Endothelial cell of umbilical vein (primary cell): ENCODE results near the gene HDAC4. TPM values are rescaled to one million over a fixed set of nuclear protein-coding genes. Genes with fewer than 3 reads are reported as not detected.

Experiments used
- BruUV-seq: library from RNA; stranded (reverse); fragments of 400-500 nt; replicated peaks from 2 replicates; lab custom pipeline; 2021; lab: Mats Ljungman, UMichigan
- CTCF ChIA-PET: fragments of 300-600, 350-600 bp; sonication (Branson Sonifier 250); formaldehyde crosslinking; loops from one replicate; lab custom pipeline; 2021; ENCODE audit warnings: antibody characterized with exemption, inconsistent platforms; lab: Charles Lee
- POLR2A ChIA-PET: fragments of 300-600, 350-600 bp; sonication (Branson Sonifier 250); formaldehyde crosslinking; loops from one replicate; lab custom pipeline; 2021; ENCODE audit warnings: antibody characterized with exemption, inconsistent platforms; lab: Charles Lee
- DNase-seq: peaks from one replicate; pipeline ENCODE4 v3.0.0-alpha.2; 2011; ENCODE audit warnings: low read depth, low spot score
- FAIRE-seq: peaks from 2 replicates; lab custom pipeline; 2011; peaks lifted over from hg19 to GRCh38; lab: Jason Lieb, UNC
- H2AFZ ChIP-seq: 2 replicates; pipeline ENCODE4 v1.6.0; 2012; ENCODE audit warnings: low read depth, low read length, control low read depth, inconsistent platforms
- H3K27ac ChIP-seq: 2 replicates; pipeline ENCODE4 v1.5.1; 2011; ENCODE audit warnings: low read depth, mild to moderate bottlenecking, control low read depth, low read length, moderate library complexity; ENCODE audit not compliant: insufficient read depth
- H3K27me3 ChIP-seq, 2 experiments: 2 replicates each; pipeline versions ENCODE4 v1.6.0 to v1.6.1; 2011; ENCODE audit warnings: low read length in 2 of 2, mixed read lengths in 1 of 2; ENCODE audit not compliant: control insufficient read depth in 2 of 2, insufficient read depth in 2 of 2
- H3K36me3 ChIP-seq, 2 experiments: 2 replicates in 1 of 2; 3 replicates in 1 of 2; pipeline ENCODE4 v1.5.1; 2011; ENCODE audit warnings: low read length in 2 of 2, mild to moderate bottlenecking in 1 of 2, moderate library complexity in 1 of 2; ENCODE audit not compliant: control insufficient read depth in 2 of 2, insufficient read depth in 2 of 2; ENCODE audit errors: extremely low read depth in 1 of 2
- H3K4me1 ChIP-seq: 3 replicates; pipeline ENCODE4 v1.5.1; 2011; ENCODE audit warnings: mild to moderate bottlenecking, low read length; ENCODE audit not compliant: control insufficient read depth, insufficient read depth; ENCODE audit errors: extremely low read depth
- H3K4me2 ChIP-seq: 2 replicates; pipeline ENCODE4 v1.6.1; 2011; ENCODE audit warnings: low read length, control low read depth, mixed read lengths; ENCODE audit not compliant: insufficient read depth
- H3K4me3 ChIP-seq, 3 experiments: fragments of 200-600 bp in 1 of 3; sonication (generic), shearing (Covaris generic) in 1 of 3; replicated peaks in 1 of 3; 2 replicates each; pipeline ENCODE4 v1.5.1; 2011 to 2016; ENCODE audit warnings: control low read depth in 3 of 3, low read length in 3 of 3, mild to moderate bottlenecking in 2 of 3, inconsistent platforms in 1 of 3, low read depth in 1 of 3, moderate library complexity in 1 of 3; ENCODE audit not compliant: insufficient read depth in 1 of 3
- H3K79me2 ChIP-seq: 2 replicates; pipeline ENCODE4 v1.6.0; 2012; ENCODE audit warnings: low read length, inconsistent platforms; ENCODE audit not compliant: control insufficient read depth, insufficient read depth
- H3K9ac ChIP-seq: replicated peaks from 2 replicates; pipeline ENCODE3; 2011; ENCODE audit warnings: low read length, control low read depth; ENCODE audit not compliant: insufficient read depth; ENCODE audit errors: extremely low read depth
- H3K9me1 ChIP-seq: replicated peaks from 3 replicates; pipeline ENCODE4 v1.6.0; 2011; ENCODE audit warnings: mild to moderate bottlenecking, low read length; ENCODE audit not compliant: control insufficient read depth, insufficient read depth; ENCODE audit errors: extremely low read depth
- H3K9me3 ChIP-seq: replicated peaks from 2 replicates; pipeline ENCODE4 v1.5.1; 2012; ENCODE audit warnings: low read length, inconsistent platforms; ENCODE audit not compliant: control insufficient read depth, insufficient read depth
- H4K20me1 ChIP-seq: replicated peaks from 2 replicates; pipeline ENCODE3; 2011; ENCODE audit warnings: mild to moderate bottlenecking, low read length; ENCODE audit not compliant: control insufficient read depth, insufficient read depth; ENCODE audit errors: extremely low read depth
- CTCF ChIP-seq, 2 donors: IDR thresholded peaks; 1 replicate in 1 of 2; 2 replicates in 1 of 2; pipeline ENCODE4 v1.5.1; 2011; ENCODE audit warnings: low read length in 2 of 2, mild to moderate bottlenecking in 2 of 2, moderate library complexity in 2 of 2, control low read depth in 1 of 2, inconsistent platforms in 1 of 2, low read depth in 1 of 2; ENCODE audit not compliant: insufficient read depth in 1 of 2; ENCODE audit errors: extremely low read depth in 1 of 2
- EZH2 ChIP-seq: IDR thresholded peaks from 2 replicates; pipeline ENCODE4 v1.6.1; 2012; ENCODE audit warnings: borderline replicate concordance, low read depth, mild to moderate bottlenecking, moderate library complexity, low read length, inconsistent platforms; ENCODE audit not compliant: severe bottlenecking
- FOS ChIP-seq: IDR thresholded peaks from 2 replicates; pipeline ENCODE4 v1.6.1; 2011; ENCODE audit warnings: mild to moderate bottlenecking, low read length, moderate library complexity, borderline replicate concordance; ENCODE audit not compliant: insufficient read depth
- MAX ChIP-seq: IDR thresholded peaks from 2 replicates; pipeline ENCODE4 v1.6.1; 2011; ENCODE audit not compliant: insufficient read depth, insufficient read length
- MYC ChIP-seq: IDR thresholded peaks from one replicate; pipeline ENCODE4 v1.6.1; 2011; ENCODE audit warnings: mild to moderate bottlenecking, low read depth, low read length
- POLR2A ChIP-seq: IDR thresholded peaks from 2 replicates; pipeline ENCODE4 v1.6.1; 2012; ENCODE audit warnings: low read depth, mild to moderate bottlenecking, control low read depth, low read length
- dilution Hi-C: fragments of 300-500 bp; cut with MboI; formaldehyde crosslinking; loops from one replicate; pipeline ENCODE4 v1.15.0; 2019; ENCODE audit warnings: low sequenced_read_pairs; ENCODE audit not compliant: extremely low pct_ligation_motif_present
- intact Hi-C: fragments of 100-400 bp; cut with micrococcal nuclease; formaldehyde crosslinking; loops from one replicate; pipeline ENCODE4 v1.10.0; 2022
- polyA plus RNA-seq, 4 experiments: library from polyadenylated mRNA; depleted of rRNA in 3 of 4; stranded (reverse) in 3 of 4; unstranded in 1 of 4; fragments of >200 nt; gene quantifications; 2 replicates each; pipeline versions ENCODE4 v1.2.1 to v1.2.3, GENCODE V29; 2011 to 2012; ENCODE audit warnings: missing spikeins in 1 of 4
- total RNA-seq: library from RNA; stranded (reverse); gene quantifications from 2 replicates; pipeline ENCODE4 v1.2.3, GENCODE V29; 2021

HDAC4 gene
- total and polyA plus RNA-seq, 2 donors (not counting 3 experiments of a cell fraction or from before 2014, with no cell fraction given): 13.4 to 33.0 TPM

- H4K20me1 ChIP-seq: no peaks in the 10 kb centered on the region
- H3K79me2 ChIP-seq: no peaks in the 10 kb centered on the region
- H3K9ac ChIP-seq: no peak overlapping the region
- no TSS peak for BruUV-seq
- intact Hi-C loops: no loop called here
- dilution Hi-C loops: no loop called here
- H2AFZ ChIP-seq: no peak overlapping the region
- ChIA-PET CTCF (no interaction called here), POLR2A (no interaction called here)
- H3K4me3 ChIP-seq: no peak overlapping the region
- H3K27me3 ChIP-seq: no peaks in the 10 kb centered on the region
- FAIRE-seq: no peak
- no peak overlapping the region for H3K4me2 ChIP-seq
- H3K4me1 ChIP-seq: no peaks in the 10 kb centered on the region
- no peaks in the 10 kb centered on the region for H3K9me1 ChIP-seq
- H3K36me3 ChIP-seq: no peaks in the 10 kb centered on the region
- TF ChIP-seq POLR2A: no peak
- TF ChIP-seq FOS: no peak
- no peak for TF ChIP-seq EZH2
- no peak for TF ChIP-seq MYC
- TF ChIP-seq MAX: no peak
- TF ChIP-seq CTCF (IDR thresholded peaks at IDR 0.05; ENCODE audit: extremely low read depth in 1 of 2, insufficient read depth in 1 of 2, low read depth in 1 of 2, low read length in 2 of 2): no peak
- no peaks in the 10 kb centered on the region for H3K9me3 ChIP-seq
- H3K27ac ChIP-seq: no peak overlapping the region
- no peak for DNase-seq
Observed at GRCh38 chr2:239304533-239305221, 96.1 kb downstream of the HDAC4 start.
